Fibroblast of the aortic adventitia (primary cell): ENCODE data around the gene ADK. TPM values are rescaled to one million over a fixed set of nuclear protein-coding genes. Genes with fewer than 3 reads are reported as not detected.
A peak's percentile ranks its signal among the peaks of the same experiment; 100 is the strongest.

ENCODE experiments used
- DNase-seq: peaks from one replicate; pipeline ENCODE4 v3.0.0-alpha.2; 2010; ENCODE audit warnings: low read depth
- H3K4me3 ChIP-seq: 2 replicates; pipeline ENCODE4 v1.5.1; 2011; ENCODE audit warnings: low read depth, mild to moderate bottlenecking, control low read depth, low read length, moderate library complexity
- CTCF ChIP-seq: IDR thresholded peaks from 2 replicates; pipeline ENCODE4 v1.5.1; 2011; ENCODE audit warnings: mild to moderate bottlenecking, low read length, control low read depth, inconsistent platforms; ENCODE audit not compliant: insufficient read depth
- total RNA-seq: library from RNA; depleted of rRNA; stranded (reverse); fragments of >200 nt; gene quantifications from 2 replicates; pipeline ENCODE4 v1.2.3, GENCODE V29; 2012; ENCODE audit warnings: low replicate concordance

The ADK gene
- total RNA-seq = 26.7 and 96.8 TPM in 2 replicates

- H3K4me3 ChIP-seq = peak within 1 kb of the TSS; percentile 99
- no peak for TF ChIP-seq CTCF
- peak; percentile 98 for DNase-seq
Observed at GRCh38 chr10:74150990-74151878, at the start of gene ADK. ADK (plus strand) TSS chr10:74151221; CDS start chr10:74151279, 58 bp downstream.

- DNase-seq = peak; percentile 44
- no peak overlapping the region for H3K4me3 ChIP-seq
- peak; percentile 58 for TF ChIP-seq CTCF
Observed at GRCh38 chr10:74103560-74104258, 47.3 kb upstream of the ADK start.

- TF ChIP-seq CTCF = no peak
Observed at GRCh38 chr10:74104480-74104879, 46.5 kb upstream of the ADK start.

GRCh38 chr10:74104996-74105395, 46.0 kb upstream of the ADK start:
- no peak for DNase-seq
- no peak overlapping the region for H3K4me3 ChIP-seq
- no peak for TF ChIP-seq CTCF

More at GRCh38 chr10:74104480-74104879, 46.5 kb upstream of the ADK start:
- DNase-seq = no peak
- no peak overlapping the region for H3K4me3 ChIP-seq

- no peak for TF ChIP-seq CTCF
- DNase-seq = no peak
- no peak overlapping the region for H3K4me3 ChIP-seq
Observed at GRCh38 chr10:74107391-74107790, 43.6 kb upstream of the ADK start.

GRCh38 chr10:74109452-74109851, 41.6 kb upstream of the ADK start:
- no peak for DNase-seq
- no peak for TF ChIP-seq CTCF
- H3K4me3 ChIP-seq = no peak overlapping the region
